ENCODE data around the gene YRDC. TPM values are rescaled to one million over a fixed set of nuclear protein-coding genes. Genes with fewer than 3 reads are reported as not detected.

YRDC gene
- 10 to 100 TPM; 18.9 to 42.0 TPM for total RNA-seq

GRCh38 chr1:37807555-37808368 lies at the start of gene YRDC, which contains the start of gene C1orf122:
Gene YRDC, minus strand, starts transcription at chr1:37808208. Its CDS starts 28 bp downstream, at chr1:37808180.
Gene C1orf122, plus strand, starts transcription at chr1:37807790. Its CDS starts 615 bp downstream, at chr1:37808405.

GRCh38 chr1:37793773-37794371 lies 14.1 kb downstream of the YRDC start, which contains the start of gene MANEAL:
Gene MANEAL, plus strand, starts transcription at chr1:37793847. Its CDS starts 336 bp downstream, at chr1:37794183.

GRCh38 chr1:37764888-37765441 lies 43.0 kb downstream of the YRDC start, which contains the start of gene EPHA10:
Gene EPHA10, minus strand, starts transcription at chr1:37765120. Its CDS starts 54 bp downstream, at chr1:37765066.

Other genes starting within 250 kb of the YRDC start
- gene GNL2, start 212.3 kb downstream of the YRDC start, total RNA-seq: 10 to 100 TPM; 65.4 to 73.6 TPM
- not detected for gene RSPO1, start 173.3 kb downstream of the YRDC start, total RNA-seq
- gene CDCA8, start 115.7 kb downstream of the YRDC start, total RNA-seq: 10 to 100 TPM in 1 of 2 donors, 1 to 10 TPM in 1; 9.6 to 24.3 TPM
- not detected for gene EPHA10, start 43.1 kb downstream of the YRDC start, total RNA-seq
- 1 to 10 TPM in 1 of 2 donors, under 1 TPM in 1; 1.00 to 1.4 TPM for gene MANEAL, start 14.4 kb downstream of the YRDC start, total RNA-seq
- 10 to 100 TPM; 12.0 TPM for gene C1orf122, start 418 bp downstream of the YRDC start, total RNA-seq
- 1 to 10 TPM; 4.1 to 4.7 TPM for gene MTF1, start 51.4 kb upstream of the YRDC start, total RNA-seq
- gene INPP5B, start 138.8 kb upstream of the YRDC start, total RNA-seq: 10 to 100 TPM; 34.4 to 34.6 TPM
- 100 to 1,000 TPM in 1 of 2 donors, 10 to 100 TPM in 1; 77.4 to 121 TPM for gene SF3A3, start 181.8 kb upstream of the YRDC start, total RNA-seq
- 10 to 100 TPM; 13.7 to 36.1 TPM for gene FHL3, start 197.3 kb upstream of the YRDC start, total RNA-seq
- 10 to 100 TPM; 54.3 to 86.7 TPM for gene UTP11, start 204.5 kb upstream of the YRDC start, total RNA-seq
- gene POU3F1, start 238.6 kb upstream of the YRDC start, total RNA-seq: 1 to 10 TPM in 1 of 2 donors, under 1 TPM in 1; 0.67 to 3.4 TPM